CD4-positive, CD25-positive, alpha-beta regulatory T cell (primary cell): ENCODE measurements around the gene RDH5. TPM values are rescaled to one million over a fixed set of nuclear protein-coding genes. Genes with fewer than 3 reads are reported as not detected.
A peak's percentile ranks its signal among the peaks of the same experiment; 100 is the strongest.

Source experiments
- ATAC-seq, 2 donors: fragments of 150-1000 bp; cut with Tn5 transposase; one replicate each; pipeline ENCODE4 v1.10.0; 2021; ENCODE audit warnings: low read depth in 2 of 2, moderate number of reproducible peaks in 2 of 2, moderate library complexity in 1 of 2
- DNase-seq, 3 donors: peaks; one replicate each; pipeline versions ENCODE4 v3.0.0 to v3.0.0-alpha.2; 2012 to 2022; ENCODE audit warnings: mixed read lengths in 1 of 3
- H3K27ac ChIP-seq: one replicate; pipeline ENCODE4 v1.7.0; 2013; ENCODE audit warnings: mild to moderate bottlenecking, low read length; ENCODE audit not compliant: insufficient read depth, poor library complexity, severe bottlenecking
- H3K27me3 ChIP-seq: one replicate; pipeline ENCODE4 v1.7.0; 2013; ENCODE audit warnings: low read length; ENCODE audit not compliant: control insufficient read depth, insufficient read depth
- H3K36me3 ChIP-seq: one replicate; pipeline ENCODE4 v1.7.0; 2013; ENCODE audit warnings: mild to moderate bottlenecking, low read length, moderate library complexity; ENCODE audit not compliant: control insufficient read depth, insufficient read depth
- H3K4me1 ChIP-seq: 2 replicates; pipeline ENCODE4 v1.7.0; 2013; ENCODE audit warnings: mild to moderate bottlenecking, low read length; ENCODE audit not compliant: insufficient read depth, control insufficient read depth, poor library complexity, severe bottlenecking
- H3K4me3 ChIP-seq: one replicate; pipeline ENCODE4 v1.7.0; 2013; ENCODE audit warnings: low read depth, mild to moderate bottlenecking, low read length, moderate library complexity
- H3K9me3 ChIP-seq, 2 experiments: 1 replicate in 1 of 2; 2 replicates in 1 of 2; pipeline ENCODE4 v1.7.0; 2013; ENCODE audit warnings: low read length in 2 of 2, mild to moderate bottlenecking in 1 of 2, moderate library complexity in 1 of 2; ENCODE audit not compliant: control insufficient read depth in 2 of 2
- H3K27ac Mint-ChIP-seq, 3 donors: one replicate each; pipeline ENCODE4 v1.8.0; 2020 to 2022; ENCODE audit warnings: mild to moderate bottlenecking in 3 of 3, mixed read lengths in 3 of 3, moderate library complexity in 2 of 3
- H3K27me3 Mint-ChIP-seq: one replicate; pipeline ENCODE4 v1.8.0; 2022; ENCODE audit warnings: mild to moderate bottlenecking, mixed read lengths
- H3K36me3 Mint-ChIP-seq: one replicate; pipeline ENCODE4 v1.8.0; 2020; ENCODE audit warnings: mixed read lengths
- H3K4me1 Mint-ChIP-seq, 4 donors: one replicate each; pipeline ENCODE4 v1.8.0; 2020 to 2022; ENCODE audit warnings: mixed read lengths in 4 of 4, mild to moderate bottlenecking in 1 of 4
- H3K4me3 Mint-ChIP-seq, 4 donors: one replicate each; pipeline ENCODE4 v1.8.0; 2020 to 2022; ENCODE audit warnings: mild to moderate bottlenecking in 4 of 4, mixed read lengths in 4 of 4, moderate library complexity in 3 of 4
- H3K9me3 Mint-ChIP-seq, 7 donors: one replicate each; pipeline ENCODE4 v1.8.0; 2020 to 2022; ENCODE audit warnings: mixed read lengths in 7 of 7, mild to moderate bottlenecking in 3 of 7, moderate library complexity in 2 of 7
- polyA plus RNA-seq, 4 donors: library from polyadenylated mRNA; unstranded; fragments of 300-500 nt; fragmentation: Illumina TruSeq; gene quantifications; one replicate each; pipeline ENCODE4 v1.2.3, GENCODE V29; 2021
- total RNA-seq: library from RNA; stranded (reverse); gene quantifications from one replicate; pipeline ENCODE4 v1.2.3, GENCODE V29; 2022

Gene RDH5
- total and polyA plus RNA-seq, 5 donors from 2014 or later, result 0.94 to 10.1 (median 1.5) TPM

GRCh38 chr12:55734595-55734994 lies 14.4 kb downstream of the RDH5 start:
- Histone ChIP-seq H3K4me1 (peaks cover 28% of the 10 kb centered on the region), H3K9me3 (no peaks in the 10 kb centered on the region), H3K36me3 (no peaks in the 10 kb centered on the region), H3K4me3 (no peak overlapping the region), H3K27ac (no peak overlapping the region), H3K27me3 (no peaks in the 10 kb centered on the region)
- H3K4me3 Mint-ChIP-seq, result no peak overlapping the region
- no peaks in the 10 kb centered on the region for H3K27me3 Mint-ChIP-seq
- H3K36me3 Mint-ChIP-seq, result no peaks in the 10 kb centered on the region
- ATAC-seq, result no peak
- peaks cover 12 to 38% (median 28%) of the 10 kb centered on the region in 4 donors for H3K4me1 Mint-ChIP-seq
- H3K27ac Mint-ChIP-seq, result no peak overlapping the region
- no peaks in the 10 kb centered on the region for H3K9me3 Mint-ChIP-seq
- no peak for DNase-seq

DNA sequence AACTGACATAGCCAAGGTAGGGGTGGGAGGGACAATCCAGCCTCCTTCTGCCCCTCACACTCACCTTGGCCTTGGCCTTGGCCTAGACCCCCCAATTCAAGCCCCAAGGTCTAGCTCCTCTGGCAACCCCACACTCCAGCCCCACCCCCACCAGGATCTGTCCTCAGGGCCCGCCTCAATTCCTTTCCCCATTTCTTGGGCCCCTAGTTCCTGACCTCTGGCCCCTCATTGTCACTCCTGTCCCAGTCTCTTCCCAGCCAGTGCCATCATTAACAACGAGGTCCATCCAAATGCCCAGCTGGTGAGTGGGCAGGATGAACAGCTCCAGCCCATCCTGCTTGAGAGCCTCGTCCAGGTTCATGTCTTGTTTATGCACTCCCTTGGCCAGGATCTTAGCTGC lies 15.9 kb downstream of the RDH5 start:
- Histone ChIP-seq H3K4me1 (peaks cover 16% of the 10 kb centered on the region), H3K27me3 (no peaks in the 10 kb centered on the region), H3K36me3 (no peaks in the 10 kb centered on the region), H3K27ac (no peak overlapping the region), H3K4me3 (no peak overlapping the region), H3K9me3 (no peaks in the 10 kb centered on the region)
- Mint-ChIP-seq H3K27ac (peak overlapping the region in 1 of 3 donors; percentile 92), H3K9me3 (no peaks in the 10 kb centered on the region), H3K4me1 (peaks cover 5 to 25% (median 16%) of the 10 kb centered on the region in 4 donors), H3K4me3 (no peak overlapping the region), H3K36me3 (no peaks in the 10 kb centered on the region), H3K27me3 (peaks cover 5% of the 10 kb centered on the region)
- no peak for DNase-seq
- ATAC-seq, result no peak

- Histone ChIP-seq H3K27me3 (no peaks in the 10 kb centered on the region), H3K36me3 (no peaks in the 10 kb centered on the region), H3K4me1 (peaks cover 16% of the 10 kb centered on the region), H3K4me3 (no peak overlapping the region), H3K27ac (peak overlapping the region; percentile 14), H3K9me3 (no peaks in the 10 kb centered on the region)
- Mint-ChIP-seq H3K4me1 (peaks cover 5 to 28% (median 17%) of the 10 kb centered on the region in 4 donors), H3K27ac (peak overlapping the region; percentile 94 to 96 (median 95)), H3K27me3 (peaks cover 5% of the 10 kb centered on the region), H3K36me3 (no peaks in the 10 kb centered on the region), H3K4me3 (peak overlapping the region; percentile 85 to 91 (median 88)), H3K9me3 (no peaks in the 10 kb centered on the region)
- DNase-seq (peak; percentile 26 to 69 (median 43)), ATAC-seq (peak; percentile 37 to 43)
Measured at GRCh38 chr12:55736780-55737580, 16.8 kb downstream of the RDH5 start.

DNA sequence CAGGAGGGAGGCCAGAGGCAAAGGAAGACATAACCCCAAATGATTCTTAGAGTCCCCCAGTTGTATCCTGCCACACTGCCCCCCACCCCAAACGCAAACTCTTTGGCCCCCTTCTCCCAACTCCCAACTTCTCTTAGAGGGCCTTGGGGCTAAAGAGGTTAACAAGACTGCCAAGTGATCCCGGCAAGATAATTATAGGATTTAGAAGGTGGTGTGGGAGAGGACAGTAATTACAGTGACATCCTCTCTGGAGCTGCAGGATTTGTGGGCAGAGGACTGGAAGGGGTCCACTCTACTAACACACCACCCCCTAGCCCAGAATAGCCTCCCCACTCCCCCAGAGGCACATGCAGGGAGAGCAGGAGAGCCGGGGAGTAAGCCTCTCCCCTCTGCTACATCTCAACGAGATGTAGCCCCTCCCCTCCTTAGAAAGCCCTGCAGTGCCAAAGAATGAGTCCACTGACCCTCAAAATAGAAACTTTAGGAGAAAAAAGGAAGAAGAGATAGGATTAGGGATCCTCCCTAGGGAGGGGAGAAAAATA lies 17.5 kb downstream of the RDH5 start:
- Histone ChIP-seq H3K36me3 (no peaks in the 10 kb centered on the region), H3K27ac (peak overlapping the region; percentile 89), H3K9me3 (no peaks in the 10 kb centered on the region), H3K4me3 (peak overlapping the region; percentile 95), H3K4me1 (peaks cover 16% of the 10 kb centered on the region), H3K27me3 (no peaks in the 10 kb centered on the region)
- no peak for ATAC-seq
- Mint-ChIP-seq H3K9me3 (no peaks in the 10 kb centered on the region), H3K36me3 (no peaks in the 10 kb centered on the region), H3K27me3 (peaks cover 5% of the 10 kb centered on the region), H3K4me3 (peak overlapping the region; percentile 89 to 96 (median 92)), H3K27ac (peak overlapping the region; percentile 94 to 96 (median 95)), H3K4me1 (peaks cover 5 to 33% (median 18%) of the 10 kb centered on the region in 4 donors)
- DNase-seq, result no peak

DNA sequence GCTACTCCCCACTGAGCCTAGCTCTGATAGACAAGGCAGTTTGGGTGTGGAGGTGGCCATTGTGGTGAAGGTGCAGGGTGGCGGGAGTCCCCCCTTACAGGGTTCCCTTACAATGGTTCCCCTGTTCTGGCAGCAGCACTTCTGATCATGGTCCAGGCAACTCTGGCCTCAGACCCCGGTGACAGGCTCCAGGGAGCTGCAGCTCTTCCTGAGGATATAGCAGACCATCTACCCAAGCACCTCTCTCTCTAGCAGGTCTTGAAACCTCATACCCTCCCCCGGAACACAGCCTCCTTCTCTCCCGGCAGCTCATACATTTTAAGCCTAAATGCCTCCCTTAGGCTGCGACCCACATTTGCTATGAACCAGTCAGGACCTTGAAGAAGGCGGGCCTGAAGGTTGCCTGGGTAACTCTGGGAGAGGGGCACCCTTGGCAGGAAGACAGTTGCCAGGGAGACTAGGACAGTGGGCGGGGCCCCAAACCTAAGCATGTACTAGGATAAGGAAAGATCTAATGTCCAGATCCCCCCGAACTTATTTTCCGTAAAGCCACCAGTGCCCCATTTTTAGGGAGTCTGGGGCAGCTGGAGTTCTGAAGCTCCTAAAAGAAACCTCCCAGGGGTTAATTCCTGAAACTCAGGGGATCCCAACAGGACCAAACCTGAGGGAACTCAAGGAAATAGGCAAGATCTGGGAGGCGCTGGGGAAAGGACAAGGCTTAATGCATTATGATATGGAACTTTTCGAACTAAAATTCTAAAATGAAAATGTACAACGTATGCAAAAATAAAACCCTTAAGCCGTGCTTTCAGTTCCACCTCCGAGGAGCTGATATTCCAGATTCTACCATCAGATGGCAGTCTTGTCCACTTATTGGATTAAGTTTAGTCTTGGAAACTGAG lies 18.2 kb downstream of the RDH5 start:
- peak overlapping the region; percentile 89 for H3K27ac ChIP-seq
- peak overlapping the region; percentile 89 to 96 (median 92) for H3K4me3 Mint-ChIP-seq
- H3K36me3 ChIP-seq, result no peaks in the 10 kb centered on the region
- H3K4me1 ChIP-seq, result peaks cover 16% of the 10 kb centered on the region
- peak overlapping the region; percentile 77 to 96 (median 94) for H3K27ac Mint-ChIP-seq
- peak; percentile 74 to 75 for ATAC-seq
- no peaks in the 10 kb centered on the region for H3K9me3 Mint-ChIP-seq
- peaks cover 5 to 35% (median 18%) of the 10 kb centered on the region in 4 donors for H3K4me1 Mint-ChIP-seq
- H3K36me3 Mint-ChIP-seq, result no peaks in the 10 kb centered on the region
- peak overlapping the region; percentile 95 for H3K4me3 ChIP-seq
- peaks cover 5% of the 10 kb centered on the region for H3K27me3 Mint-ChIP-seq
- H3K27me3 ChIP-seq, result no peaks in the 10 kb centered on the region
- no peaks in the 10 kb centered on the region for H3K9me3 ChIP-seq
- peak; percentile 69 to 92 (median 85) for DNase-seq

GRCh38 chr12:55739025-55739378 lies 18.8 kb downstream of the RDH5 start:
- Histone ChIP-seq H3K27me3 (no peaks in the 10 kb centered on the region), H3K4me3 (peak overlapping the region; percentile 95), H3K36me3 (no peaks in the 10 kb centered on the region), H3K4me1 (peaks cover 20% of the 10 kb centered on the region), H3K9me3 (no peaks in the 10 kb centered on the region), H3K27ac (peak overlapping the region; percentile 89)
- peaks cover 5% of the 10 kb centered on the region for H3K27me3 Mint-ChIP-seq
- peak overlapping the region in 2 of 3 donors; percentile 77 to 96 for H3K27ac Mint-ChIP-seq
- H3K4me1 Mint-ChIP-seq, result peaks cover 5 to 40% (median 18%) of the 10 kb centered on the region in 4 donors
- no peaks in the 10 kb centered on the region for H3K9me3 Mint-ChIP-seq
- ATAC-seq, result no peak
- H3K4me3 Mint-ChIP-seq, result peak overlapping the region; percentile 89 to 96 (median 92)
- no peak for DNase-seq
- H3K36me3 Mint-ChIP-seq, result no peaks in the 10 kb centered on the region

GRCh38 chr12:55741931-55742680 lies 21.9 kb downstream of the RDH5 start:
- H3K27me3 Mint-ChIP-seq, result peaks cover 5% of the 10 kb centered on the region
- Histone ChIP-seq H3K9me3 (no peaks in the 10 kb centered on the region), H3K36me3 (no peaks in the 10 kb centered on the region), H3K4me3 (peak overlapping the region; percentile 79), H3K27ac (peak overlapping the region; percentile 66), H3K27me3 (no peaks in the 10 kb centered on the region), H3K4me1 (peaks cover 34% of the 10 kb centered on the region)
- peak overlapping the region; percentile 85 to 87 (median 86) for H3K27ac Mint-ChIP-seq
- peak overlapping the region; percentile 80 to 93 (median 84) for H3K4me3 Mint-ChIP-seq
- ATAC-seq, result no peak
- no peaks in the 10 kb centered on the region for H3K9me3 Mint-ChIP-seq
- H3K36me3 Mint-ChIP-seq, result no peaks in the 10 kb centered on the region
- DNase-seq, result no peak
- H3K4me1 Mint-ChIP-seq, result peaks cover 5 to 57% (median 36%) of the 10 kb centered on the region in 4 donors
